ENCODE measurements around the gene PIGN.

The PIGN gene

DNA sequence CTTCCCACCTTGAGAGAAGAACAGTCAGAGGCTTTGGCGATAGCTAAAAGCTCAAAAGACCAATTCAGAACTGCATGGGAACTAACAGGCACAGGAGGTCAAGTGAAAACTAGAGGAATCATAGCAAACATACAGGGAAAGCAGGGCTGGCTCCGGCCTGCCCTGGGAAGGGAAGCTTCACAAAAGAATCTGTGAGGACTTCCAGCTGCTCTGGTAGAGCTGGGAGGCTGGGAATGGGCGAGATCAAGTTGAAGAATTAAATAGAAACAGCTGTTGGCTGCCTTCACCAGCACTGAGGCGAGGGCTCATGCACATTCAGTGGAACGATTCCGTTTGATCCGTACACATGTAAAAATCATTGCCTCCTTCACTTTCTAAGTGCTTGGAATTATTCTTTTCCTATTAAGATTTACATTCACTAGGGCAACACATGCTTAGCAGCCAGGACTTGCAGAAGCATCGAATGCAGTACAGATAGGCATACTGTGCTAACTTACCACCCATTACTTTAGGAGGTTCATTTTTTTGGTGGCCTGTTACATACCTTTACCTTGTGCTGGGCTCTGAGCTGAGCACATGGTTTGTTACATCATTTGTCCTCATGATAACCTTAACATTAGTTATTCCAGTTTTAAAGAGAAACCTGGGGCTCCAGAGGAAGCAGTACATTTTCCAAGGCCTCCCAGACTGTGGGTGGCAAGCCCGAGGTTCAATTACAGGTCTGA lies 168.7 kb downstream of the PIGN start:
- no peak for DNase-seq (ENCODE audit: low read depth in 2 of 2)

DNA sequence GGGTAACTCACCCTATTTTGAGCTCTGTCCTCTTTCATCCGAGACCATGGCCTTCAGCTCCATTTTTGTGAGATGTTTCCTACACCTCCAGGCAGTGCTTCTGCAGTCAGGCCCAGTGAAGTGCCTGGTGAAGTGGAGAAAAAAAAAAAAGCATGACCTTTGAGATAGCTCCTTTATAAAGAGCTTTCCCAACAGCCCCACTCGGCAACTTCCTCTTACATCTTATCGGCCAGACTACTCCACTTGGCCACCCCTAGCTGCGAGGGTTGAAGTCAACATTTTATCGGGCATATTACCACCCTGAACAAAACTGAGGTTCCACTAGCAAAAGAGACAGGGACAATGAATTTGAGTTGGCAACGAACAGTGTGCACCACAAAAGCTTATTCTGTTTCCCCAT lies 169.2 kb downstream of the PIGN start:
- no peak for DNase-seq (ENCODE audit: low read depth in 2 of 2)

DNA sequence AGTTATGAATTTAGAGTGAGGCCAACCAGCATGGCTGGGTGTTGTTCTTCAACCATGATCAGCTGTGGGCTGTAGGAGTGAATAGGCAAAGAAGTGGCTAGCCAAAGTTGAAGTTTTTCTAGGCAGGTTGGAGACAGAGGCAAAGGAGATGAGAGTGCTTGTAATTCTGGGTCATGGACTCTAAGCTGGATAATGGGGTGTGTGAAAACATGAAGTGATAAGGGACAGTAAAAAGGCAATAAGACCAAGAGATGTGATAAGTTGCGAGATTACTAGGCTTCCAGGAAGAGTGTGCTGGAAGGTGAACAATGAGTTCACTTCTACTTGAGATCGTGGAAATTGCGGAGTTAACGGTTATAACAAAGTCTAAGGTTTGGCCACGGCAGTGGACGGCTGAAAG lies 175.4 kb downstream of the PIGN start:
- DNase-seq (ENCODE audit: low read depth in 2 of 2): no peak

DNA sequence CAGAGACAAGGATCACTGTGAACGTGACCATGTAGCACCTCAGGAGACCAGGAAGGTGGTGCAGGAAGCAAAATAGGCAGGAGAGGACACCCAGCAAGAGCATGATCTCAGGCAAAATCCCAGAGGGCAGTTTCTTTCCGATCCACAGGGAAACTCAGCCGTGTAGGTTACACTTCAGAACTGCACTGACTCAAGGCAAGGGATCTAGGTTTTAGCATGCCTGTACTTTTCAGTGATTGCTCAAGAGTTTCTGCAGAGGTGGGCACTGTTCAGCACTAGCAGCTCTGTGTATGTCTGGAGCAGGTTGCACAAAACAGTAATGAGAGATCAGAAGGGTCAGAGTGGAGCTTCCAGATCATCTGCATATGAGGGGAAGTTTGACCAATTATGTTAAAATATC lies 177.3 kb downstream of the PIGN start:
- no peak for DNase-seq (ENCODE audit: low read depth in 2 of 2)

DNA sequence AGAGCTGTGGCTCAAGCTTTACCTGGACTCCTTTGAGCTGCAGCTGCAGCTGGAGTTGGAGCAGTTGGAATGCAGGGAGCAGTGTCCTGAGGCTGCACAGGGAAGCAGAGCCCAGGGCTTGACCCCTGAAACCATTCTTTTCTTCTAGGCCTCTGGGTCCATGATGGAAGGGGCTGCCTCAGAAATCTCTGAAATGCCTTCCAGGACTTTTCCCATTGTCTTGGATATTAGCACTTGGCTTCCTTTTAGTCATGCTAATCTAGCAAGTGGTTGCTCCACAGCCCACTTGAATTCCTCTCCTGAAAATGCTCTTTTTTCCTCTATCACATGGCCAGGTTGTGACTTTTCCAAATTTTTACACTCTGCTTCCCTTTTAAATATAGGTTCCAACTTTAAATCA lies 185.5 kb downstream of the PIGN start:
- no peak for DNase-seq (ENCODE audit: low read depth in 2 of 2)

DNA sequence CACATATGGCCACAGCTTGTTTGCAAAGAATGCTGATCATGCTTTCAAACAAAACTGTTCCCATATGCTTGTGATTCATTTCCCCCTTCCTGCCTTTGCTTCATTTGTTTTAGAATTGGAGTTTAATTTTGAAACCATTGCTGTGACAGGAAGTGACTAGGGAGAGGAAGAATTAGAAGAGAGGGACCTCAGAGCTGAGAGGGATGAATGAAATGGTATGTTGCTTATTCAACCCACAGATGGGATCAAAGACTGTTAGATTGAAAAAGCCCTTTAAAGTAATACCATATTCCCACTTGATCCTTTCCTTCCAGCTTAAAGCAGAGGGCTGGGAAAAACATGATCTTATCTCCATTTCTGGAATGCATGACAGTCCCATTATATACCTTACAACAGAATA lies 187.9 kb downstream of the PIGN start:
- DNase-seq (ENCODE audit: low read depth in 2 of 2): no peak

DNA sequence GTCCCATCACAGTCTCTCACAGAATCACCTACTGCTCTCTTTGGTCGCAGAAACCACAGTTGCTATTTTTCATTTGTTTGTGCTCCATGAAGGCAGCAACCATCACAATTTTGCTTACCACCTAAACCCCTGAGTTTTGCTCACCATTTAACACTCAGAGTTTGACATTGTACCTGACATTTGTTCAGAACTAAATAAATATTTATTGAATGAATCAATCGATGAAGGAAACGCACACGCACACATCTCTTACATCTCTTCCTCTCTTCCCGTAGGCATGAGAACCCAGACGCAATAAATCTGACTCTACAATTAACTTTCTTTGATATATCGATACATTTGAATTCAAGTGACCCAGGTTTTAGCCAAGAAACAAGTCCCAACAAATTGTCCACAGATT lies 188.5 kb downstream of the PIGN start:
- DNase-seq (ENCODE audit: low read depth in 2 of 2): no peak

DNA sequence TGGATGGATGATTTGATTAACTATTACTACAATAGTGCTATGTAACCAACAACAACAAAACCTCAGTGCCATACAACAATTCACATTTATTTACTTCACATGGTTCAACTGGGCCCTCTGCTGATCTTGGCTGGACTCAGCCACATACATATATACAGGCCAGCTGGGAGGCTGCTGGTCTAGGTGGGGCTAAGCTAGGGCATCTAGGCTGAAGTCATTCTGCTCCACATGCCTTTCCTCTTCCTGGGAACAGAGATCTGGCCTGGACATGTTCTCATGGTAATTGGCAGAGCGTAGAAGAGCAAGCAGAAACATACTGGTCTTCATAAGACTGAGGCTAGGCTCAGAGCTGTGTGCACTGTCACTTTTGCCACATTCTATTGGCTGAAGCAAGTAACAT lies 191.2 kb downstream of the PIGN start:
- DNase-seq (ENCODE audit: low read depth in 2 of 2): no peak

DNA sequence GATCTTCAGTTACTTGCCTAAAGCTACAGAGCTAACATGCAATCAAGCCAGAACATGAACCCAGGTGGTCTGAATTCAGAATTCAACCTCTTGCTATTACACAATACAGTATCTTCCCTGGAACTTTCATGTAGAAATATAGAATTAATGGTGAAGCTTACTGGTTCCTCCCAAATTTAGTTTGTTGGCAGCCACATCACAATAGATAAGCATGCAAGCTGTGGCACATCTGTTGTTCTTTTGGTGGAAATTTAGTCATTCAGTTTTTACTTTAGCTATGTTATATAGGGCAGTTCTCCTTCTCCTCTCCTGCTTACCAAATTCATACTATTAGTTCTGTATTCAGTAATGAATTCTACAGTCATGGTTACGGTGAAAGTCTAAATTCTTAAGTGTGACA lies 193.0 kb downstream of the PIGN start:
- no peak for DNase-seq (ENCODE audit: low read depth in 2 of 2)

DNA sequence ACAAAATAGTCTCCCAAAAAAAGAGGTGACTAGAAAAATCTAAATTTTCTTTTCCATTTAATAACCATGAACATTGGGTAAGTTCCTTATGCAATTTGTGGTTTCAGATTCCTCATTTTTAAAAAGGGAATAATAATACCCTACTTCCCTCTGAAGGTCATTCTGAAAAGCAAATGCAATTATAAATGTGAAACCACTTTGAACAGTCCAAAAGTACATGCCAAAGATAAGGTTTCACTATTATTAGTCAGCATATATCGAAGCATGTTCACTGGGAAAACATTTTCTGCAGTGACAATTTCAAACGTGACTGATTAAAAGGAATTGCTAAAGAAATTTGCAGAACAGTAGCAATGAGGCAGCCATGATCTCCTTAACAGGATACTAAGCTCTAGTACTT lies 193.9 kb downstream of the PIGN start:
- no peak for DNase-seq (ENCODE audit: low read depth in 2 of 2)

DNA sequence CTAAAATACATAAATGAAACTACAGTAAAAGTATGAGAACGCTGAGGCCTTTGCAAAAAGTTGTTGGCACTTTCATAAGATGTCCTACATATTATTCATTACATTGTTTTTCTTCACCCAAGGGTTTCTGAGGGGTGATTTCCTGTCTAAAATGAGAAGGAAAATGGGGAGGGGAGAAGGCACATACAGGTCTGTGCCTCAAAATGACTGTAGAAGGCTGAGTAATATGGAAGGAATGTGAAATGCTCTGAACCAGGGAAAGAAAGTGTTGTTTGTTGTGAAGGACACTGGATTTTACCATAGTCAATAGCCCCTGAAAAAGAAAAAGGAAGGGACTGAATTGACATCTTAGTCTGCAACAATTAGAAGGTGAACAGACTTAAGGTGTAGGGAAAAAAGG lies 194.6 kb downstream of the PIGN start:
- no peak for DNase-seq (ENCODE audit: low read depth in 2 of 2)

DNA sequence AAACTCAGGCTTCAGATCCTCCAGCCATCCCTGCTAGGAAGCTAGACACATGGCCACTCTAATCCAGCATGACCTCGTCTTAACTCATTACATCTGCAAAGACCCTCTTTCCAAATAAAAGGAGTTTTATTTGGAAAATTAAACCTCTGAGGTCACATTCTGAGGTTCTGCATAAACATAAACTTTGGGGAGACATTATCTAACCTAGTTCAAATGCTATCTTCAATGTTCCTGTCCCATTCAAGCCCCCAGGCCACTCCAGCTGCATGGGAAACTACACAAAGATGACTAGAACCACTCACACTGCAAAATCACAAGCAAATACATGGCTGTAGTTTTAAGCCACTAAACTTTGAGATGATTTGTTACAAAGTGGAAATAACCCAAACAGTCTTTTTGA lies 195.0 kb downstream of the PIGN start:
- no peak for DNase-seq (ENCODE audit: low read depth in 2 of 2)

DNA sequence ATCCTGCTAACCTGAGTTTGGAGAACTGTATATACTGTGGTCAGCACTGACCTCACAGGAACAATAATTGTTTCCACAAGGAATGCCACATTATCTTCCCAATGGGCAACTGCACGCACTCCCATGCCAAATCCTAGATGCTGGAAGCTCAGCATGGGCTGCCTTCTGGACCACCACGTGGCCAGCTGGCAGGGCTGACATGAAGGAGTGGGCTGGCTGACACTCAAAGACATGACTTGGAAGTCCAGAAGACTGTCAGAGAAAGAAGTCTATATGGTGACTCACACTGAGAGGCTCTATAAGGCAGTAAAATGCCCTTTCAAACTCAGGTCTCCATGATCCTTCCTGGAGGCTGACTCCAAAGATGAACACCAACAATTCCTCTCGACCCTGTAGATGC lies 195.7 kb downstream of the PIGN start:
- DNase-seq (ENCODE audit: low read depth in 2 of 2): no peak

Data from stimulated activated CD8-positive, alpha-beta memory T cell treated with anti-CD3 and anti-CD28 coated beads, Interleukin-15, amount 100 ng/mL, for 4 hours (primary cell).